Left ventricle myocardium inferior (tissue), 1 donor: Measurements from ENCODE around the gene C16orf78. TPM values are rescaled to one million over a fixed set of nuclear protein-coding genes. Genes with fewer than 3 reads are reported as not detected.
"Not testable (repeated sequence)": the region's sequence is repeated elsewhere in the genome, so short reads cannot be mapped to it uniquely, and the experiment has no call there.

Experiments used
- DNase-seq: peaks from one replicate; pipeline ENCODE4 v3.0.0-alpha.2; 2020
- H3K27ac ChIP-seq: fragments of 200-600 bp; replicated peaks from 2 replicates; pipeline ENCODE4 v1.8.0; 2021
- H3K27me3 ChIP-seq: fragments of 200-600 bp; 2 replicates; pipeline ENCODE4 v1.8.0; 2021; ENCODE audit warnings: low read depth
- H3K36me3 ChIP-seq: fragments of 200-600 bp; 2 replicates; pipeline ENCODE4 v1.8.0; 2021
- H3K4me1 ChIP-seq: fragments of 200-600 bp; 2 replicates; pipeline ENCODE4 v1.8.0; 2021
- H3K4me3 ChIP-seq: fragments of 200-600 bp; 2 replicates; pipeline ENCODE4 v1.8.0; 2021; ENCODE audit warnings: mild to moderate bottlenecking, moderate library complexity
- H3K9me3 ChIP-seq: fragments of 200-600 bp; replicated peaks from 2 replicates; pipeline ENCODE4 v1.8.0; 2021
- CTCF ChIP-seq: fragments of 200-600 bp; IDR thresholded peaks from 2 replicates; pipeline ENCODE4 v1.8.0; 2021; ENCODE audit warnings: antibody characterized with exemption, mild to moderate bottlenecking, borderline replicate concordance
- intact Hi-C: fragments of 100-400 bp; cut with micrococcal nuclease; formaldehyde crosslinking; loops from one replicate; pipeline ENCODE4 v1.11.0; 2022
- total RNA-seq: library from RNA; stranded (reverse); fragmentation: NEBNext Ultra II Directional; extraction: Animal tissue kit (Norgen Biotek cat#: 25700); gene quantifications from one replicate; pipeline ENCODE4 v1.2.1, GENCODE V29; 2021
- donor health status: DM: no; HTN: yes; CAD: no; lungs with severe emphysema.

Gene C16orf78
- total RNA-seq, 1 donor from 2014 or later: not detected

- H3K27me3 ChIP-seq: peaks cover 94% of the 10 kb centered on the region
- H3K36me3 ChIP-seq: no peaks in the 10 kb centered on the region
- no peaks in the 10 kb centered on the region for H3K4me1 ChIP-seq
- no peaks in the 10 kb centered on the region for H3K9me3 ChIP-seq
- DNase-seq: no peak
- intact Hi-C loops: loop anchor here (5.0 kb wide), 1 partner anchor 667 kb away; no protein-coding TSS in a partner anchor
- H3K27ac ChIP-seq: no peak overlapping the region
- H3K4me3 ChIP-seq: no peak overlapping the region
- no peak for TF ChIP-seq CTCF
Observed at GRCh38 chr16:49354101-49354500, 19.5 kb upstream of the C16orf78 start.

GRCh38 chr16:49354991-49355390, 18.6 kb upstream of the C16orf78 start:
- intact Hi-C loops: loop anchor here (5.0 kb wide), 1 partner anchor 668 kb away; no protein-coding TSS in a partner anchor

GRCh38 chr16:49355933-49356665, 17.5 kb upstream of the C16orf78 start:
- Histone ChIP-seq H3K9me3 (no peaks in the 10 kb centered on the region), H3K27ac (no peak overlapping the region), H3K4me3 (no peak overlapping the region), H3K36me3 (no peaks in the 10 kb centered on the region), H3K4me1 (no peaks in the 10 kb centered on the region), H3K27me3 (peaks cover 82% of the 10 kb centered on the region)
- no peak for DNase-seq
- intact Hi-C loops: no loop called here
- no peak for TF ChIP-seq CTCF

More at GRCh38 chr16:49354991-49355390, 18.6 kb upstream of the C16orf78 start:
- DNase-seq: no peak
- no peak for TF ChIP-seq CTCF
- H3K4me3 ChIP-seq: no peak overlapping the region
- peaks cover 85% of the 10 kb centered on the region for H3K27me3 ChIP-seq
- H3K27ac ChIP-seq: no peak overlapping the region
- no peaks in the 10 kb centered on the region for H3K36me3 ChIP-seq
- no peaks in the 10 kb centered on the region for H3K4me1 ChIP-seq
- H3K9me3 ChIP-seq: no peaks in the 10 kb centered on the region

- H3K4me1 ChIP-seq: no peaks in the 10 kb centered on the region
- no peaks in the 10 kb centered on the region for H3K36me3 ChIP-seq
- no peak overlapping the region for H3K4me3 ChIP-seq
- peaks cover 74% of the 10 kb centered on the region for H3K27me3 ChIP-seq
- intact Hi-C loops: no loop called here
- H3K27ac ChIP-seq: no peak overlapping the region
- DNase-seq: no peak
- TF ChIP-seq CTCF: no peak
- no peaks in the 10 kb centered on the region for H3K9me3 ChIP-seq
Observed at GRCh38 chr16:49356728-49357488, 16.7 kb upstream of the C16orf78 start.

- intact Hi-C loops: no loop called here
- Histone ChIP-seq H3K9me3 (no peaks in the 10 kb centered on the region), H3K4me1 (no peaks in the 10 kb centered on the region), H3K4me3 (no peak overlapping the region), H3K36me3 (no peaks in the 10 kb centered on the region), H3K27ac (no peak overlapping the region), H3K27me3 (peaks cover 51% of the 10 kb centered on the region)
- no peak for TF ChIP-seq CTCF
- no peak for DNase-seq
Observed at GRCh38 chr16:49359591-49359990, 14.0 kb upstream of the C16orf78 start.

- H3K36me3 ChIP-seq, H3K9me3 ChIP-seq, intact Hi-C loops, H3K27ac ChIP-seq, H3K4me3 ChIP-seq, DNase-seq, H3K4me1 ChIP-seq: not testable (repeated sequence)
- H3K27me3 ChIP-seq: peaks cover 30% of the 10 kb centered on the region
Observed at GRCh38 chr16:49361731-49362130, 11.9 kb upstream of the C16orf78 start.
